Measurements from ENCODE around the gene DRC3.
A peak's percentile ranks its signal among the peaks of the same experiment; 100 is the strongest.

Gene DRC3

GRCh38 chr17:18025945-18026776, 53.5 kb downstream of the DRC3 start:
- no peak for DNase-seq

- DNase-seq: no peak
Measured at GRCh38 chr17:18027280-18027679, 54.6 kb downstream of the DRC3 start.

- no peak for DNase-seq
Measured at GRCh38 chr17:18028114-18028951, 55.7 kb downstream of the DRC3 start.

GRCh38 chr17:18028952-18029540, 56.4 kb downstream of the DRC3 start:
- no peak for DNase-seq

- no peak for DNase-seq
Measured at GRCh38 chr17:18031955-18032354, 59.3 kb downstream of the DRC3 start.

GRCh38 chr17:18033442-18034099, 60.9 kb downstream of the DRC3 start:
- peak; percentile 92 for DNase-seq

- peak; percentile 93 for DNase-seq
Measured at GRCh38 chr17:18035704-18036103, 63.0 kb downstream of the DRC3 start.

GRCh38 chr17:18037486-18037885, 64.8 kb downstream of the DRC3 start:
- peak; percentile 31 for DNase-seq

GRCh38 chr17:18038149-18038850, 65.6 kb downstream of the DRC3 start:
- peak; percentile 37 for DNase-seq

GRCh38 chr17:18038861-18039534, 66.3 kb downstream of the DRC3 start, which contains the start of the genes ATPAF2 and GID4:
ATPAF2 (minus strand) TSS chr17:18039168; CDS start chr17:18039013, 155 bp downstream.
GID4 (plus strand) TSS chr17:18039408; CDS start chr17:18039465, 57 bp downstream.
- peak; percentile 99 for DNase-seq

- peak; percentile 20 for DNase-seq
Measured at GRCh38 chr17:18039535-18040260, 67.0 kb downstream of the DRC3 start.

GRCh38 chr17:18040261-18040858, 67.7 kb downstream of the DRC3 start:
- DNase-seq: peak; percentile 14

- DNase-seq: peak; percentile 28
Measured at GRCh38 chr17:18041776-18042175, 69.1 kb downstream of the DRC3 start.

GRCh38 chr17:18042983-18043382, 70.3 kb downstream of the DRC3 start:
- DNase-seq: peak; percentile 85

- DNase-seq: peak; percentile 46
Measured at GRCh38 chr17:18043491-18043890, 70.8 kb downstream of the DRC3 start.

- DNase-seq: no peak
Measured at GRCh38 chr17:18044609-18045008, 71.9 kb downstream of the DRC3 start.

GRCh38 chr17:18045691-18046350, 73.2 kb downstream of the DRC3 start:
- DNase-seq: no peak

GRCh38 chr17:18055597-18055996, 82.9 kb downstream of the DRC3 start:
- DNase-seq: no peak

GRCh38 chr17:18056214-18056613, 83.6 kb downstream of the DRC3 start:
- DNase-seq: no peak

GRCh38 chr17:18059283-18059682, 86.6 kb downstream of the DRC3 start:
- DNase-seq: no peak
